Measurements from ENCODE around the gene FBXO42. TPM values are rescaled to one million over a fixed set of nuclear protein-coding genes. Genes with fewer than 3 reads are reported as not detected.
A peak's percentile ranks its signal among the peaks of the same experiment; 100 is the strongest.

FBXO42 gene
- total and polyA plus RNA-seq, 5 donors from 2014 or later, result 13.5 to 23.2 (median 21.7) TPM

DNA sequence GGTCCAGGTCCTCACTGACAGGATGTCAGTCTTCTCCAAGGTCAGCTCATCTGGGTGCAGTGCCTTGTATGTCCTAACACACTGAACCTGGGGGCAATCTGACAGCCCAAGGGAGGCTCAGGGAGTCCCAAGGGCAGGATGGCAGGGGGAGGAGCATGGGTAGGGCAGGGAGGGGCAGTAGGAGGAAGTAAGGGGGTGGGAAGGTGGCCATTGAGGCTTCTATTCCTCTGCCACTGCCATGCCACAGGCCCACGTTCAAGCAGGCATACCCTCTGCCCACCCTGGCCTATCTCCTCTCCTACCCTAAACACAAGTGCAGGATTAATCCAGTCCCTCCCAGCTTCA, 153.2 kb downstream of the FBXO42 start:
- Histone ChIP-seq H3K27me3 (ENCODE audit: control insufficient read depth, insufficient read depth, low read length) (no peaks in the 10 kb centered on the region), H3K4me1 (ENCODE audit: control insufficient read depth, insufficient read depth, low read length, poor library complexity, severe bottlenecking) (no peaks in the 10 kb centered on the region)
- no peak for ATAC-seq (ENCODE audit: low read depth in 2 of 2)

DNA sequence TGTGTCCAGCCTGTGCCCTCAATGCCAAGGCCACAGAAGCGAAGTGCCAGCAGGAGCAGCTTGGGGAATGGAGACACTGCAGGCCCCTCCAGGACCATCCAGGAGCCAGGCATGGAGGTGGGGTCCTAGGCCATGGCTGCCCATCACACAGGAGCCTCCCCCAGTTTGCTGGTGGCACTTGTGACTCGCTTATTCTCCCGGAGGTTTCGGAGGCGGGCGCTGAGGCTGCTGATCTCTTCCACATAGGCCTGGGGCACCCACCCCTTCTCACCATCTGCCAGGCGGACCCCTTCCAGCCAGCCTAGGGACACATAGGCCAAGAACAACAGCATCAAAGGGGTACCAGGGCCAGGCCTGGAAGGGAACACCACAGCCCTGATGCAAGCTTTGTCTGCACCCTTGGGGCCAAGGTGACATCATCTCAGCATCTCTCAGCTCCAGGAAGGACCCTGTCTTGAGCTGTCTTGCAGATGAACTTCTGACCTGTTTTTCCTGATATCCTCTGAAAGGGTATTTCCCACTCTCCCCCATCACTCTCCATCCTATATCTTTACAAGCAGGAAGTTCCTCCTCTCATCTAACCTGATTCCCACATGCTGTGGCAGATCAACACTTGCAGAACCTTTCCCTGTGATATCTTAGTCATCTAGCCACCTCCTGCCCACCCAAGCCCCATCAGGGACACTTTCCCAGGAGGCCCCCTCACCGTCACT, 153.7 kb downstream of the FBXO42 start:
- Histone ChIP-seq H3K27ac (ENCODE audit: insufficient read depth, low read length, poor library complexity, severe bottlenecking) (no peak overlapping the region), H3K4me1 (ENCODE audit: control insufficient read depth, insufficient read depth, low read length, poor library complexity, severe bottlenecking) (no peaks in the 10 kb centered on the region), H3K9me3 (ENCODE audit: control insufficient read depth in 2 of 2, low read length in 2 of 2) (no peaks in the 10 kb centered on the region), H3K36me3 (ENCODE audit: control insufficient read depth, insufficient read depth, low read length) (peaks cover 4% of the 10 kb centered on the region), H3K4me3 (ENCODE audit: low read depth, low read length) (no peak overlapping the region), H3K27me3 (ENCODE audit: control insufficient read depth, insufficient read depth, low read length) (no peaks in the 10 kb centered on the region)
- Mint-ChIP-seq H3K27me3 (no peaks in the 10 kb centered on the region), H3K27ac (peak overlapping the region in 2 of 3 donors; percentile 38 to 46), H3K4me3 (no peak overlapping the region), H3K36me3 (peaks cover 14% of the 10 kb centered on the region), H3K9me3 (no peaks in the 10 kb centered on the region), H3K4me1 (peaks cover 0 to 5% (median 2%) of the 10 kb centered on the region in 4 donors)
- ATAC-seq (ENCODE audit: low read depth in 2 of 2), result no peak
- DNase-seq, result no peak

More for the DNA sequence above, 153.2 kb downstream of the FBXO42 start:
- DNase-seq, result no peak
- Histone ChIP-seq H3K9me3 (ENCODE audit: control insufficient read depth in 2 of 2, low read length in 2 of 2) (no peaks in the 10 kb centered on the region), H3K36me3 (ENCODE audit: control insufficient read depth, insufficient read depth, low read length) (peaks cover 4% of the 10 kb centered on the region), H3K27ac (ENCODE audit: insufficient read depth, low read length, poor library complexity, severe bottlenecking) (no peak overlapping the region), H3K4me3 (ENCODE audit: low read depth, low read length) (no peak overlapping the region)
- Mint-ChIP-seq H3K4me3 (no peak overlapping the region), H3K9me3 (no peaks in the 10 kb centered on the region), H3K36me3 (peaks cover 16% of the 10 kb centered on the region), H3K27ac (peak overlapping the region in 1 of 3 donors; percentile 38), H3K4me1 (peaks cover 0 to 9% (median 4%) of the 10 kb centered on the region in 4 donors), H3K27me3 (no peaks in the 10 kb centered on the region)

DNA sequence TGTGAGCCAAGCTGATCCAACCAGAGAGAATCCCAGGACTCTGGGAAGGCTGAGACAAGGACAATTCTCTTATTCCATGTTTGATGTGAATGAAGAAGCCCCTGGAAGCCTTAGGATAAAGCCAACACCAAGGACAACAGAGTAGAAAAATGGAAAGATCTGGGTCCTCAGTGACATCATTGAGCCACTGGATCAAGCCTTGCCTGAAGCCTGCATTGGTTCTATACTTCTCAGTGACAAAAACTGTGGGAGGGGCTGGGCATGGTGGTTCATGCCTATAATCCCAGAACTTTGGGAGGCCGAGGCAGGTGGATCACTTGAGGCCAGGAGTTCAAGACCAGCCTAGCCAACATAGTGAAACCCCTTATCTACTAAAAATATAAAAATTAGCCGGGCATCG, 155.4 kb downstream of the FBXO42 start:
- H3K4me1 ChIP-seq (ENCODE audit: control insufficient read depth, insufficient read depth, low read length, poor library complexity, severe bottlenecking), result no peaks in the 10 kb centered on the region
- no peak overlapping the region for H3K4me3 Mint-ChIP-seq
- peaks cover 5% of the 10 kb centered on the region for H3K36me3 Mint-ChIP-seq
- DNase-seq, result no peak
- H3K27me3 ChIP-seq (ENCODE audit: control insufficient read depth, insufficient read depth, low read length), result no peaks in the 10 kb centered on the region
- H3K4me1 Mint-ChIP-seq, result peaks cover 0 to 2% (median 0%) of the 10 kb centered on the region in 4 donors
- H3K27ac ChIP-seq (ENCODE audit: insufficient read depth, low read length, poor library complexity, severe bottlenecking), result no peak overlapping the region
- no peaks in the 10 kb centered on the region for H3K27me3 Mint-ChIP-seq
- H3K9me3 Mint-ChIP-seq, result no peaks in the 10 kb centered on the region
- H3K4me3 ChIP-seq (ENCODE audit: low read depth, low read length), result no peak overlapping the region
- peaks cover 4% of the 10 kb centered on the region for H3K36me3 ChIP-seq (ENCODE audit: control insufficient read depth, insufficient read depth, low read length)
- H3K27ac Mint-ChIP-seq, result peak overlapping the region in 1 of 3 donors; percentile 11
- ATAC-seq (ENCODE audit: low read depth in 2 of 2), result no peak
- no peaks in the 10 kb centered on the region for H3K9me3 ChIP-seq (ENCODE audit: control insufficient read depth in 2 of 2, low read length in 2 of 2)

Other genes starting within 250 kb of the FBXO42 start
- gene EPHA2, start 196.4 kb downstream of the FBXO42 start, total RNA-seq, result not detected
- gene EPHA2, start 196.4 kb downstream of the FBXO42 start, polyA plus RNA-seq, result not detected
- 10.4 TPM for gene ARHGEF19, start 139.8 kb downstream of the FBXO42 start, total RNA-seq
- 1 to 10 TPM; 5.6 to 8.5 (median 8.1) TPM for gene ARHGEF19, start 139.8 kb downstream of the FBXO42 start, polyA plus RNA-seq
- 7.5 TPM for gene CPLANE2, start 115.3 kb downstream of the FBXO42 start, total RNA-seq
- gene CPLANE2, start 115.3 kb downstream of the FBXO42 start, polyA plus RNA-seq, result 1 to 10 TPM; 1.2 to 3.3 (median 1.4) TPM
- 136 TPM for gene SZRD1, start 14.8 kb upstream of the FBXO42 start, total RNA-seq
- gene SZRD1, start 14.8 kb upstream of the FBXO42 start, polyA plus RNA-seq, result 10 to 100 TPM; 36.9 to 54.5 (median 44.6) TPM
- not detected for gene SPATA21, start 84.9 kb upstream of the FBXO42 start, total RNA-seq
- not detected for gene SPATA21, start 84.9 kb upstream of the FBXO42 start, polyA plus RNA-seq
- gene NECAP2, start 88.2 kb upstream of the FBXO42 start, total RNA-seq, result 147 TPM
- gene NECAP2, start 88.2 kb upstream of the FBXO42 start, polyA plus RNA-seq, result 100 to 1,000 TPM; 276 to 323 (median 303) TPM
- gene RNU1-1, start 161.8 kb upstream of the FBXO42 start, total RNA-seq, result 3,278 TPM
- 10 to 100 TPM in 1 of 4 donors, not detected in 3; 23.7 TPM for gene RNU1-1, start 161.8 kb upstream of the FBXO42 start, polyA plus RNA-seq

All from CD4-positive, CD25-positive, alpha-beta regulatory T cell (primary cell).